ENCODE results near the gene SMCHD1. TPM values are rescaled to one million over a fixed set of nuclear protein-coding genes. Genes with fewer than 3 reads are reported as not detected.
"Not testable (repeated sequence)": the region's sequence is repeated elsewhere in the genome, so short reads cannot be mapped to it uniquely, and the experiment has no call there.

SMCHD1 gene
- total RNA-seq, 6 experiments from 2014 or later: 13.9 to 31.0 (median 17.3) TPM

DNA sequence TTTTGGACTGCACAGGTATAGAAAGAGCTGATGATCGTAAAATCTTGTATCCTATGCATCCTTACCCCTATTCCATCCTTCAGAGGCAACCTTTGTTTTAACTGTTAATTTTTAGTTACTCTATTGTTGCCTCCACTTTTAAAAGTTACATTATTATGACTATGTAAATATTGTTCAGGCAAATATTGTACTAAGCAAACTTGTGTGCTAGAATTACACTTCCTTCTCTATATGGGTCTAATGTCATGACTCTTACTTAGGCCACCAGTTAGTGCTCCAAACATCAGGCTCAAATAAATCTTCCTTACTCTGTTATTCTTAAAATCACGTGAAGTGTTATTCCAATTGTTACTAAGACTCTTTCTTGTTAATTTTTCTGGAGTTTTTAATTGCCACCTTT, 143.8 kb downstream of the SMCHD1 start:
- intact Hi-C loops (cut with DNase I): no loop called here
- ATAC-seq (no peak), DNase-seq (no peak)
- H3K4me1 ChIP-seq: no peaks in the 10 kb centered on the region
- TF ChIP-seq POLR2A (IDR thresholded peaks at IDR 0.05): no peak
- TF ChIP-seq, protein P1, sequence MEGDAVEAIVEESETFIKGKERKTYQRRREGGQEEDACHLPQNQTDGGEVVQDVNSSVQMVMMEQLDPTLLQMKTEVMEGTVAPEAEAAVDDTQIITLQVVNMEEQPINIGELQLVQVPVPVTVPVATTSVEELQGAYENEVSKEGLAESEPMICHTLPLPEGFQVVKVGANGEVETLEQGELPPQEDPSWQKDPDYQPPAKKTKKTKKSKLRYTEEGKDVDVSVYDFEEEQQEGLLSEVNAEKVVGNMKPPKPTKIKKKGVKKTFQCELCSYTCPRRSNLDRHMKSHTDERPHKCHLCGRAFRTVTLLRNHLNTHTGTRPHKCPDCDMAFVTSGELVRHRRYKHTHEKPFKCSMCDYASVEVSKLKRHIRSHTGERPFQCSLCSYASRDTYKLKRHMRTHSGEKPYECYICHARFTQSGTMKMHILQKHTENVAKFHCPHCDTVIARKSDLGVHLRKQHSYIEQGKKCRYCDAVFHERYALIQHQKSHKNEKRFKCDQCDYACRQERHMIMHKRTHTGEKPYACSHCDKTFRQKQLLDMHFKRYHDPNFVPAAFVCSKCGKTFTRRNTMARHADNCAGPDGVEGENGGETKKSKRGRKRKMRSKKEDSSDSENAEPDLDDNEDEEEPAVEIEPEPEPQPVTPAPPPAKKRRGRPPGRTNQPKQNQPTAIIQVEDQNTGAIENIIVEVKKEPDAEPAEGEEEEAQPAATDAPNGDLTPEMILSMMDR (IDR thresholded peaks at IDR 0.05): no peak
- peaks cover 0 to 38% (median 11%) of the 10 kb centered on the region in 4 donors for H3K36me3 ChIP-seq
- no peaks in the 10 kb centered on the region for H3K9me3 ChIP-seq
- no peak overlapping the region for H3K4me3 ChIP-seq
- no peaks in the 10 kb centered on the region for H3K27me3 ChIP-seq
- WGBS (ENCODE audit: insufficient coverage, low coverage, low lambda C conversion rate, missing lambda C conversion rate): 64% methylated on average over 2 of the region's 2 CpGs
- no peak overlapping the region for H3K27ac ChIP-seq

DNA sequence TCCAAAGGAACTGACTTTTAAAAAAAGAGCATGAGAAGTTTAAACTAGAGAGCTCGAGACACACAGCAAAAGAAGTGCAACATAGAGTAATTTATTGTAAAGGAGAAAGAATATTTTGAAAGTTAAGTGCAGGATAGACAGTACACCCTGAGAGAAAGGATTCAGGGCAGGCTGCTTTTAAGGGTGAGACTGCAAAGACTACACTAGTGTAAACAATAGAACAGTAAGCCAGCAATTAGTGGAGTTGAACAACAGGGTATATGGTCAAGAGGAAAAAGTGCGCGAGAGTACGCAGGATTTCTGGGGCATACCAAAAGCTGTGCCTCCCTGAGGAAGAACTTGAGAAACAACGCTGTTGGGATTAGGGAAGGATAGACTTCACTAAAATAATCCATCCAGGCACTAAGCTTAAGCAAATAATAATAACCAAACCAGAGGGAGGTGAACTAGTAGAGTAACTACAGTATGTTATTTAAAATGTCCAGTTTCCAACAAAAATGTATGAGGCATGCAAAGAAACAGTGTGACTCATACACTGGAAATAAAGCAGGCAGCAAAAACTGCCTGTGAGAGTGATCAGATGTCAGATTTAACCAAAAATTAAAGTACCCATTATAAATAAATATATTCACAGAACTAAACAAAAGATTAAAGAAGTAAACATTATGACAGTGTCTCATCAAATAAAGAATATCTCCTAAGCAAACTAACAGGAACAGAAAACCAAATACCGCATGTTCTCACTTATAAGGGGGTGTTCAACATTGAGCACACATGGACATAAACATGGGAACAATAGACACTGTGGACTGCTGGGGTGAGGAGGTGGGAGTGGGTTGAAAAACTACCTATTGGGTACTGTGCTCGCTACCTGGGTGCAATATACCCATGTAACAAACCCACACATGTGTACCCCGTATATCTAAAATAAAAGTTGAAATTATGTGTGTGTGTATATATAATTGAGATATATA, 150.7 kb downstream of the SMCHD1 start:
- H3K36me3 ChIP-seq: peaks cover 0 to 13% (median 0%) of the 10 kb centered on the region in 4 donors
- no peaks in the 10 kb centered on the region for H3K4me1 ChIP-seq
- WGBS (ENCODE audit: insufficient coverage, low coverage, low lambda C conversion rate, missing lambda C conversion rate): 91% methylated on average over 8 of the region's 8 CpGs
- no peak for ATAC-seq
- no peak for DNase-seq
- H3K4me3 ChIP-seq: no peak overlapping the region
- intact Hi-C loops (cut with DNase I): no loop called here
- no peaks in the 10 kb centered on the region for H3K27me3 ChIP-seq
- H3K27ac ChIP-seq: no peak overlapping the region
- TF ChIP-seq POLR2A (IDR thresholded peaks at IDR 0.05): no peak
- TF ChIP-seq, protein P1 (IDR thresholded peaks at IDR 0.05): no peak
- H3K9me3 ChIP-seq: no peaks in the 10 kb centered on the region

DNA sequence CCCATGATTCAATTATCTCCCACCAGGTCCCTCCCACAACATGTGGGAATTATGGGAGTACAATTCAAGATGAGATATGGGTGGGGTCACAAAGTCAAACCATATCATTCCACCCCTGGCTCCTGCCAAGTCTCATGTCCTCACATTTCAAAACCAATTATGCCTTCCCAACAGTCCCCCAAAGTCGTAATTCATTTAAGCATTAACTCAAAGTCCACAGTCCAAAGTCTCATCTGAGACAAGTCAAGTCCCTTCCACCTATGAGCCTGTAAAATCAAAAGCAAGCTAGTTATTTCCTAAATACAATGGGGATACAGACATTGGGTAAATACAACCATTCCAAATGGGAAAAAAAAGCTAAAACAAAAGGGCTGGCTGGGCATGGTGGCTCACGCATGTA, 153.1 kb downstream of the SMCHD1 start:
- H3K36me3 ChIP-seq; H3K4me3 ChIP-seq; DNase-seq; H3K4me1 ChIP-seq; H3K27ac ChIP-seq; H3K9me3 ChIP-seq; intact Hi-C loops (cut with DNase I); ATAC-seq; H3K27me3 ChIP-seq: not testable (repeated sequence)
- 38% methylated on average over 2 of the region's 2 CpGs for WGBS (ENCODE audit: insufficient coverage, low coverage, low lambda C conversion rate, missing lambda C conversion rate)

DNA sequence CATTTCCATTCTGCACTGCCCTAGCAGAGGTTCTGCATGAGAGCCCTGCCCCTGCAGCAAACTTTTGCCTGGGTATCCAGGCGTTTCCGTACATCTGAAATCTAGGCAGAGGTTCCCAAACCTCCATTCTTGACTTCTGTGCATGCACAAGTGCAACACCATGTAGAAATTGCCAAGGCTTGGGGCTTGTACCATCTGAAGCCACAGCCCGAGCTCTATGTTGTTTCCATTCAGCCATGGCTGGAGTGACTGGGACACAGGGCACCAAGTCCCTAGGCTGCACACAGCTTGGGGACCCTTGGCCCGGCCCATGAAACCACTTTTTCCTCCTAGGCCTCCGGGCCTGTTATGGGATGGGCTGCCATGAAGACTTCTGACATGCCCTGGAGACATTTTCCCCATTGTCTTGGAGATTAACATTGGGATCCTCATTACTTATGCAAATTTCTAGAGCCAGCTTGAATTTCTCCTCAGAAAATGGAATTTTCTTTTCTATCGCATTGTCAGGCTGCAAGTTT, 154.2 kb downstream of the SMCHD1 start:
- intact Hi-C loops (cut with DNase I); H3K36me3 ChIP-seq; H3K27me3 ChIP-seq; H3K27ac ChIP-seq; H3K4me3 ChIP-seq; H3K9me3 ChIP-seq; H3K4me1 ChIP-seq; ATAC-seq; DNase-seq: not testable (repeated sequence)
- 70% methylated on average over 2 of the region's 6 CpGs for WGBS (ENCODE audit: insufficient coverage, low coverage, low lambda C conversion rate, missing lambda C conversion rate)

DNA sequence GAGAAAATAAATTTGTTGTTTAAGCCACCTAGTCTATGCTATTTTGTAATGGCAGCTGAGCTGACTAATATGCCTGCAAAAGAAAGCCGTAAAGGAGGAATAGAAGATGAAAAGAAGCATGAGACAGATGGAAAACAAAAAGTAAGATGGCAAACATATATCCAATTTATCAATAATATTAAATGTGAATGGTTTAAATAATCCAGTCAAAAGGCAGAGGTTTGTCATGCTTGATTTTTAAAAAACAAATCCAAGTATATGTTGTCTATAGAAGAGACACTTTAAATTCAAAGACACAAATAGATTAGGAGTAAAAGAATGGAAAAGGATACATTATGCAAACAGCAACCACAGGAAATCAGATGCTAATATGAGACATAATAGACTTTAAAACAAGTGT, 155.9 kb downstream of the SMCHD1 start:
- no peak for TF ChIP-seq POLR2A (IDR thresholded peaks at IDR 0.05)
- TF ChIP-seq, protein P1 (IDR thresholded peaks at IDR 0.05): no peak
- H3K4me1 ChIP-seq: no peaks in the 10 kb centered on the region
- H3K36me3 ChIP-seq: no peaks in the 10 kb centered on the region
- no peak overlapping the region for H3K4me3 ChIP-seq
- intact Hi-C loops (cut with DNase I): no loop called here
- H3K27ac ChIP-seq: no peak overlapping the region
- WGBS (ENCODE audit: insufficient coverage, low coverage, low lambda C conversion rate, missing lambda C conversion rate): 100% methylated on average over 1 of the region's 1 CpG
- no peaks in the 10 kb centered on the region for H3K27me3 ChIP-seq
- DNase-seq (no peak), ATAC-seq (no peak)
- H3K9me3 ChIP-seq: no peaks in the 10 kb centered on the region

Measured in right lobe of liver (tissue), 6 donors.